GM12872 (cell line): Measurements from ENCODE around the gene ADGRG2.

ENCODE experiments used
- CTCF ChIP-seq: IDR thresholded peaks from 3 replicates; pipeline ENCODE4 v1.5.1; 2011; ENCODE audit warnings: low read depth, mild to moderate bottlenecking, low read length, moderate library complexity; ENCODE audit not compliant: insufficient read depth

The ADGRG2 gene

GRCh38 chrX:19086102-19086772 lies 36.0 kb downstream of the ADGRG2 start:
- no peak for TF ChIP-seq CTCF

GRCh38 chrX:19085666-19086065 lies 36.6 kb downstream of the ADGRG2 start:
- no peak for TF ChIP-seq CTCF

DNA sequence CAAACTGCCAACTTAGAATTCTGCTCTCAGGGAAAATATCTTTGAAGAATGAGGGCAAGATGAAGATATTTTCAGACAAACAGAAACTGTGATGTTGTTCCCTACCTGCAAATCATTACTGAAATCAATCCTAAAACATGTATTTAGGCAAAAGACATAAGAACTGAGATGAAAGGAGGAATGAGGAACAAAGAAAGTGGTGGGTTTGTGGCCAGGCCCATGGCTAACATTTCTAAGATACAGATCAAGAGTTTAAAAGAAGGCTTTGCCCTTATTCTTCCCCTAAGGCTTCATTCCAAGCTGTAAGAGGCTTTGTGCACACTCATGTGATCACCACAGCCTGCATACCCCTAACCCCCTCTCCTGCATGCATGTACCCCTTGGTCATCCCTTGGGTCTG lies 46.5 kb downstream of the ADGRG2 start:
- TF ChIP-seq CTCF, result no peak

GRCh38 chrX:19072372-19072771 lies 49.9 kb downstream of the ADGRG2 start:
- TF ChIP-seq CTCF, result no peak

DNA sequence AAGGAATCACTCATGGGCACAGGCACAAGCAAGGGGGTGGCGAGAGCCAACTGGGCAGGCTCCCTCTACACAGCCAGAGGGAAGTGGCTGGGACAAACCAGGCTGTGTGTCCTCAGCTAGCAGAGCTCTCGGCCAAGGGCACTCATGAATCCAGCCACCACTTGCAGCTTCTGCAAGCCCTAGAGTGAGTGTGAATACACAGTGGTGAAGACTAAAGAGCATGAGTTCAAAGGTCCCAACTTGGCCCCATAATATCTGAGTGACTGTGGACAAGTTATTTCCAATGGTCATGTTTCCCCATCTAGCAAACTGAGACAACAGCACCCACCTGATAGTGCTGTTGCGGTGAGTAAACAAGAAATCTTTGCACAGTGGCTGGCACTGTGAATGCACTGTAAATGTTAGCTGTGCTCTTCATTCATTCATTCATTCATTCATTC lies 51.7 kb downstream of the ADGRG2 start:
- TF ChIP-seq CTCF, result no peak

DNA sequence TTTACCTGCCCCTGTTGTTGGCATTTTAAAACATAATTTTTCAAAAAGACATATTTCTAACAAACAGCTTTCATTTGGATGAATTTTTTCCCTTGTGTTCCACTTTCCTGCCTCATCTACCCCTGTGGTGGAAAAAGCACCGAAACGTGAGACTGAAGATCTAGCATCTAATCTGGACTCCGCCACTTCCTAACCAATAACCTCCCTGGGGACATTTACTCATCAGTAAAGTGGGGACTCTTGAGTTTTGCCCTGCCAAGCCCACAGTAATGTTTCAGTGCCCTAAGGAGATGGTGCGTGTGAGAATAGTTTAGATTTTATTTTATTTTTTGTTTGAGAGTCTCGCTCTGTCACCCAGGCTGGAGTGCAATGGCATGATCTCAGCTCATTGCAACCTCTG lies 56.7 kb downstream of the ADGRG2 start:
- TF ChIP-seq CTCF, result no peak

GRCh38 chrX:19064175-19064574 lies 58.1 kb downstream of the ADGRG2 start:
- TF ChIP-seq CTCF, result no peak

DNA sequence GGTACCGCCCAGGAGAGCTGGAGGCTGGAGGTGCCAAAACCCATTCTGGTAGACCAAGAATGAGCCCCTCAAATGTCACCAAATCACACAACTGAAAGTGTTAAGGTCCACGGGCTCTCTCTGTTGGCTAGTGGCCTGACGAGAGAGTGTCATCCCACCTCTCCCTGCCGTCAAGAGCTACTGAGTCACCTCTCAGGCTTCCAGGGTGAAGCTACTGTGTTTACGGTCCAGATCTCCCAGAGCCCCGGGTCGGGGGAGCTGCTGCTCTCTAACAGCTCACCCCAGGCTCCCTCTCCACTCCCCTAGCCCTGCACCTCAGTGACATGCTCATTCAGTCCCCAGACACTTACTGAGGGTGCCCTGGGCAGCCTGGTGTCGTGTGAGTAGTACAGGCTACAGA lies 59.2 kb downstream of the ADGRG2 start:
- TF ChIP-seq CTCF, result no peak
